Measurements from ENCODE around the gene CSDE1.

CSDE1 gene

GRCh38 chr1:114746450-114747121 is 11.2 kb downstream of the CSDE1 start:
- DNase-seq = no peak

DNA sequence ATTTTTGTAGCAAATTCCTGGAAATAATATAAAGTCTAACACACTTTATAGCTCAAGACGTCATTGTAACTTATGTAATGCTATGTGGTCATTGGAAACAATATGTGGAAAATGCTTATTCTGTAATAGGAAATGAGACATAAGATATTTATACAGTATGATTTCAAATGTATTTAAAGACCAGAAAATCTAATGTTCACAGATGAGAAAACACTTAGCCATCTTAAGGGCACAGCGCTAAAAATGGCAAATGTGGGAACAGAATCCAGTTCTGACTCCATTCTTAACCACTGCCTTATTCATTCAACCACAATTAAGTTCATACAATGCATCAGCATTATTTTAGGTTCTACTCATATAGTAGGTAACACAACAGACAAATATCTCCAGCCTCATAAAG is 12.5 kb downstream of the CSDE1 start:
- DNase-seq = no peak

DNA sequence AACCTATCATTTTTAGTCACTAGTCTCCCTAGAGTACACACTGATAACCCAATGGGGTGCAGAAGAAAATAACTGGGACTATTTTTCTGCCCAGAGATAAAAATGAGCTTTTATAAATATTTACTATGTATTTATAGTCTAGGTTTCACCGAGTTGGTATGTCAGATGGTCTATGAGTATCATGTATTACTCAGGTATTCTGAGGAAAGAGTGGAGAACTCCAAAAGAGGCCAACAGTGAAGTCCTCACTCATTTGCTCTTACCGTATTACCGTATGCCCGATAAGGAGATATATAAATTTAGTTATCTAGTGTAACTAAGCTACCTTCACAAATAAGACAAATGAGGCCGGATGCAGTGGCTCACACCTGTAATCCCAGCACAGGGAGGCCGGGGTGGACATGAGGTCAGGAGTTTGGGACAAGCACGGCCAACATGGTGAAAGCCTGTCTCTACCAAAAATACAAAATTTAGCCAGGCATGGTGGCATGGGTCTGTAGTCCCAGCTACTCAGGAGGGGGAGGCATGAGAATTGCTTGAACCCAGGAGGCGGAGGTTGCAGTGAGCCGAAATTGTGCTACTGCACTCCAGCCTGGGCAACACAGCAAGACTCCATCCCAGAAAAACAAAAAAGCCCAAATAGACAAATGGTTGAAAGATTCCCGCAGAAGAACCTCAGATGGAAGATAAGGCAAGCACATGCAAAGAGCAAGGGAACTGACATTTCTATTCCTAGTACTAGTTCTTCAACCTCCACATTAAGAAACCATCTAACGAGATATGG is 15.6 kb downstream of the CSDE1 start:
- DNase-seq = no peak

GRCh38 chr1:114740331-114740730 is 17.5 kb downstream of the CSDE1 start:
- DNase-seq = no peak

GRCh38 chr1:114737314-114737849 is 20.4 kb downstream of the CSDE1 start:
- no peak for DNase-seq

DNA sequence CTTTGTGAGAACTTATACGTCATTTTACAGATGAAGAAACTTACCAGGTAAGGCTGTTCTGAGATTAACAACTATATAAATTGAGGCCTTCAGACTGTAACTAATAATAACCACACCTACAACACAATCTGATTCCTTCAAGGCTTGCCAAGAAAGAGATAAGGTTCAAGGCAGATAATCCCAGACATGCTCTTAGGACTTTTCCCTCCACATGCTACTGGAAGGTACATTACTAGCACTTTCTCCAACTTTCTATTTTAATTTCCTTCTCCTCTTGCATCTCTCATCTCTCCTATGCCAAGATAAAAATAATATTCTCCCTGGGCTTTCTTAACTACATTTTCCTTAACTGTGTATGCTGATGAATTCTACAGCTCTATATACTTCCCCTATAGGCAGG is 22.3 kb downstream of the CSDE1 start:
- no peak for DNase-seq

GRCh38 chr1:114729782-114730181 is 28.0 kb downstream of the CSDE1 start:
- DNase-seq = no peak

DNA sequence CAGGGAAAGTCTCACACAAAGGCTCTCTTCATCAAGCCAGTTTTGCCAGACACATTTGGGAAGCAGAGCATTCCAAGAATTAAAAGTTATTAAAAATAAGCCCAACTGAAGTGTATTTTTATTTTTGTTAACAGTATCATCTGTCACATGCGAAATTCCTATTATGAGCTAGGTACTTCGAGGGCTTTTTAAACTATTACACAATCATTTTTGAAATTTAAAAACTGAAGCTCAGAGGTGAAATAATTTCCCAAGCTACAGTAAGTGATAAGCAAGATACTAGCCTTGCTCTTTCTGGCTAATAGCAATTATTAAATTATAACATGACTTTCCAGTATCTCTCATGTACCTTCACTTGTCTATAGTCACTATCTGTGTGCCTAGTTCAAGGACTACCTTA is 29.2 kb downstream of the CSDE1 start:
- no peak for DNase-seq

- no peak for DNase-seq
These were observed 32.6 kb downstream of the CSDE1 start for GRCh38 chr1:114725230-114725629.

GRCh38 chr1:114723915-114724314 is 33.9 kb downstream of the CSDE1 start:
- DNase-seq = no peak

DNA sequence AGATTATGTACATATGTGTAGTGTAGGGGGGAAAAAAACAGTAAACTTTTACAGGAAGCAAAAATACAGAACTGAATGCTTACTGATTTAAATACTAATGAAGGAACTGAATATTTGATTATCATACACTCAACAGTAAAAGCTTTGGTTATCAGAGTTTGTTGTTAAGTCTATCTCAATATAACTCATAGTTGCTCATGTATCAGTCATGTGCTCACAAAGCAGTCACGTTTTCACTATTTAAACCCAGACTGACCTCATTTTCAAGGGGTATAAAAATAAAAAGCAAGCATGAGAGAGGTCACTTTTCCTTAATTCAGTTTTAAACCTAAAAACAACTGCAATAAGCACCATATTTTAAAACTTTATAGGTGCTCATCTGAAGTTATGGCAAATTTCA is 34.3 kb downstream of the CSDE1 start:
- DNase-seq = no peak

DNA sequence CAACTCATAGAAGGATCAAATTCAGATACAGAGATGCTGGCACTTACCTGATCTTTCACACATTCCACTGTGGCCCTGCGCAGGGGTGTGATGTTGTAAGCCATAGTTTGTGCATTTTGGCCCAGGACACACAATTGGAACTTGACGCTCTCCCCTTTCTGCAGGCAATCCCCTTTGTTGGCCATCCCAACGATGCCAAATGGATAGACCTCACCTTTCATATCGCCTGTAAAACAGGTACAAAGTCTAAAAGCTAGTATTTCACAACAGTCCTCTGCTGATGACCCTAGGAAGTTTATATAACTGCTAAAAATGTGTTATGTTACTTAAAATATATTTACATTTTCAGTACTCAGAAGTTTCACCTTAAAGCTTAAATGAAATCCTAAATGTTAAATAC is 37.3 kb downstream of the CSDE1 start:
- no peak for DNase-seq

GRCh38 chr1:114719424-114719787 is 38.4 kb downstream of the CSDE1 start:
- DNase-seq = no peak

- DNase-seq = no peak
These were observed 38.9 kb downstream of the CSDE1 start for GRCh38 chr1:114718661-114719423.

GRCh38 chr1:114716304-114717170 is 41.2 kb downstream of the CSDE1 start, which contains the start of gene NRAS:
Gene NRAS, minus strand, starts transcription at chr1:114716771. Its CDS starts 611 bp downstream, at chr1:114716160.
- peak; percentile 30 for DNase-seq

DNA sequence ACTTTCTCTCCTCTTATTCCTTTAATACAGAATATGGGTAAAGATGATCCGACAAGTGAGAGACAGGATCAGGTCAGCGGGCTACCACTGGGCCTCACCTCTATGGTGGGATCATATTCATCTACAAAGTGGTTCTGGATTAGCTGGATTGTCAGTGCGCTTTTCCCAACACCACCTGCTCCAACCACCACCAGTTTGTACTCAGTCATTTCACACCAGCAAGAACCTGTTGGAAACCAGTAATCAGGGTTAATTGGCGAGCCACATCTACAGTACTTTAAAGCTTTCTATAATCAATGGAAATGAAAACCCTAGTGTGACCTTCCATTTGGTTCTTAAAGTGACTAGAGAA is 41.9 kb downstream of the CSDE1 start:
- DNase-seq = no peak

- DNase-seq = no peak
These were observed 44.8 kb downstream of the CSDE1 start for GRCh38 chr1:114712977-114713376.

- DNase-seq = no peak
These were observed 47.4 kb downstream of the CSDE1 start for GRCh38 chr1:114710360-114710759.

GRCh38 chr1:114707604-114708003 is 50.2 kb downstream of the CSDE1 start:
- no peak for DNase-seq

DNA sequence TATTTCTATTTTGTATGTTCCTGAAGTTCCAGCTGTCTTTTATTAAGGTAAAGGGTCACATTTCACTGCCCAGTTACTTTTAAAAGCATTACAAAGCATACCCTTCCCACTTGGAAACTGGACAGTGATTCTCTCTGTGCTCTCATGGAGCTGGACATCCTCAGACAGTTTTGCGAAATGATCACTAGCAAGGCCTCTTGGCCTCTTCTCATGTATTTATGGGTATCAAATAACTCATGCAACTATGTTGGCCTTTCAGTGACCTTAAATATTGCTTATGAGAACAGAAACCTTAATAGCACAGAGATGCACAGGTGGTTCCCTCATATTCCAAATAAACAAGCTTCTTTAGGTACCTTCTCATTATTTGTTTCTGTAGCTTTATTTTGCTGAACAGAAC is 54.5 kb downstream of the CSDE1 start:
- no peak for DNase-seq

DNA sequence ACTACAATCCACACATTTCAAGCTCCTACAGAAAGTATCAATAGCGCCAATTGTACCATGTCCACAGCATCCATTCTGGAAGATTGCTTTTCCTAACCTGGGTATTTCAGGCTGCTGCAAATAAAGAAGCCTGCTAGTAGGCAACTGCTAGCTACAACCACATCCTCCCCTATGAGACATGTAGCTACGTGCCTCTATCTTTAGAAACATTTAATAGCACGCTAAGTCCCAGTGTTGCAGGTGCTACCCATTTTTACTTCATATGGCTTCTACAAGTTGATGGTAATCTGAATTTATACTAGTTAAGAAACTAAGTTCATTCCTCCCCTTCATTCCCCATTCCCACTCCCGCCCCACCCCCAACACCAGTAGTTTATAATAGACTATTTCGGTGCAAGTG is 55.0 kb downstream of the CSDE1 start:
- DNase-seq = no peak

DNA sequence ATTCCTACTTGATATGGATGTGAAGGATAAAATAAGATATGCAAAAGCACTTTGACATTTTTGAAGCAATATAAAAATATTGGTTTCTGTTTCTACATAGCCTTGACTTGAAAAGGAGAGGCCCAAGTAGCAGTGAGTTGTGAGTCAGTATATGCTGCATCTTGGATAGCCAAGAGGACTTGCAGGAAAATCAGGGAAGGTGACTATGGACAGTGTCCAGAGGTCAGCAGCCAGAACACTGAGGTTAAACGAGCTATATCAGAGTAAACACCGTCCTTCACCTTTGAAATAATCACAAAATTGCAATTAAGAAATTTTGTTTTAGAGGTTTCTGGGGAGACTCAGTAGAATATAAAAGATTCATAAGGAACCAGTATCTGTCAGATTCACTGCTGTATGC is 55.9 kb downstream of the CSDE1 start:
- no peak for DNase-seq
